ENCODE data around the gene CCDC152.

CCDC152 gene

GRCh38 chr5:42772265-42772993, 15.8 kb downstream of the CCDC152 start:
- intact Hi-C loops (cut with DNase I), result no loop called here
- no peak for DNase-seq

GRCh38 chr5:42779083-42779482, 22.5 kb downstream of the CCDC152 start:
- no peak for DNase-seq
- intact Hi-C loops (cut with DNase I), result no loop called here

GRCh38 chr5:42781584-42781983, 25.0 kb downstream of the CCDC152 start:
- no peak for DNase-seq
- intact Hi-C loops (cut with DNase I), result no loop called here

- intact Hi-C loops (cut with DNase I), result no loop called here
Measured at GRCh38 chr5:42784132-42784531, 27.5 kb downstream of the CCDC152 start.

GRCh38 chr5:42785756-42786155, 29.1 kb downstream of the CCDC152 start:
- no peak for DNase-seq
- intact Hi-C loops (cut with DNase I), result no loop called here

More at GRCh38 chr5:42784132-42784531, 27.5 kb downstream of the CCDC152 start:
- DNase-seq, result no peak

- DNase-seq, result no peak
- intact Hi-C loops (cut with DNase I), result no loop called here
Measured at GRCh38 chr5:42787073-42787472, 30.5 kb downstream of the CCDC152 start.

GRCh38 chr5:42787845-42788244, 31.2 kb downstream of the CCDC152 start:
- DNase-seq, result no peak
- intact Hi-C loops (cut with DNase I), result no loop called here

GRCh38 chr5:42791151-42791550, 34.5 kb downstream of the CCDC152 start:
- intact Hi-C loops (cut with DNase I), result no loop called here
- no peak for DNase-seq

GRCh38 chr5:42798284-42799240, 41.9 kb downstream of the CCDC152 start:
- intact Hi-C loops (cut with DNase I), result no loop called here
- no peak for DNase-seq

- intact Hi-C loops (cut with DNase I), result no loop called here
- DNase-seq, result no peak
Measured at GRCh38 chr5:42799241-42799608, 42.6 kb downstream of the CCDC152 start.

- DNase-seq, result no peak
- intact Hi-C loops (cut with DNase I), result no loop called here
Measured at GRCh38 chr5:42799668-42800114, 43.1 kb downstream of the CCDC152 start.

- intact Hi-C loops (cut with DNase I), result no loop called here
- DNase-seq, result no peak
Measured at GRCh38 chr5:42800748-42801330, 44.2 kb downstream of the CCDC152 start.

GRCh38 chr5:42801516-42802166, 45.0 kb downstream of the CCDC152 start:
- DNase-seq, result no peak
- intact Hi-C loops (cut with DNase I), result no loop called here

- DNase-seq, result no peak
- intact Hi-C loops (cut with DNase I), result no loop called here
Measured at GRCh38 chr5:42804717-42805339, 48.2 kb downstream of the CCDC152 start.

- DNase-seq, result no peak
- intact Hi-C loops (cut with DNase I), result loop anchor here (2.0 kb wide), 1 partner anchor 83 kb away; no protein-coding TSS in a partner anchor
Measured at GRCh38 chr5:42806004-42806700, 49.5 kb downstream of the CCDC152 start.

- DNase-seq, result no peak
- intact Hi-C loops (cut with DNase I), result loop anchor here (2.0 kb wide), 1 partner anchor 82 kb away; no protein-coding TSS in a partner anchor
Measured at GRCh38 chr5:42806701-42807262, 50.2 kb downstream of the CCDC152 start.

GRCh38 chr5:42807722-42808447, 51.3 kb downstream of the CCDC152 start:
- intact Hi-C loops (cut with DNase I), result loop anchor here (2.0 kb wide), 1 partner anchor 81 kb away; no protein-coding TSS in a partner anchor
- peak in 2 of 10 donors; percentile 36 to 78 for DNase-seq

GRCh38 chr5:42808888-42809611, 52.4 kb downstream of the CCDC152 start:
- intact Hi-C loops (cut with DNase I), result no loop called here
- DNase-seq, result no peak

Measured in posterior cingulate gyrus (tissue), 11 donors.